DND-41 (cell line): ENCODE results near the gene MKNK1.
A peak's percentile ranks its signal among the peaks of the same experiment; 100 is the strongest.

Source experiments
- ATAC-seq: fragments of 200-7000 bp; cut with Tn5 transposase; 3 replicates; pipeline ENCODE4 v1.9.1; 2021; ENCODE audit warnings: low read depth; ENCODE audit not compliant: insufficient read depth
- DNase-seq: peaks from one replicate; pipeline ENCODE4 v3.0.0-alpha.2; 2020
- H2AFZ ChIP-seq: 2 replicates; pipeline ENCODE4 v1.6.0; 2012; ENCODE audit warnings: low read depth, low read length
- H3K27ac ChIP-seq: 2 replicates; pipeline ENCODE4 v1.5.1; 2012; ENCODE audit warnings: low read length, inconsistent platforms
- H3K27me3 ChIP-seq: fragments of 200-600 bp; sonication (generic); 2 replicates; pipeline ENCODE4 v1.6.0; 2012; ENCODE audit warnings: low read length, mild to moderate bottlenecking, inconsistent platforms; ENCODE audit not compliant: insufficient read depth, poor library complexity
- H3K36me3 ChIP-seq: 2 replicates; pipeline ENCODE4 v1.5.1; 2012; ENCODE audit warnings: low read length, inconsistent platforms; ENCODE audit not compliant: insufficient read depth
- H3K4me1 ChIP-seq: 2 replicates; pipeline ENCODE4 v1.5.1; 2012; ENCODE audit warnings: mild to moderate bottlenecking, low read length; ENCODE audit not compliant: insufficient read depth
- H3K4me2 ChIP-seq: 2 replicates; pipeline ENCODE4 v1.6.0; 2012; ENCODE audit warnings: mild to moderate bottlenecking, moderate library complexity, low read length, inconsistent platforms; ENCODE audit not compliant: insufficient read depth
- H3K4me3 ChIP-seq, 2 experiments: fragments of 200-600 bp in 1 of 2; shearing (Covaris generic) in 1 of 2; 2 replicates each; pipeline ENCODE4 v1.5.1; 2012 to 2016; ENCODE audit warnings: inconsistent platforms in 2 of 2, low read length in 2 of 2, mild to moderate bottlenecking in 2 of 2, low read depth in 1 of 2, moderate library complexity in 1 of 2
- H3K79me2 ChIP-seq: 2 replicates; pipeline ENCODE4 v1.6.0; 2012; ENCODE audit warnings: low read length, inconsistent platforms; ENCODE audit not compliant: insufficient read depth
- H3K9ac ChIP-seq: 2 replicates; pipeline ENCODE4 v1.6.0; 2012; ENCODE audit warnings: low read depth, mild to moderate bottlenecking, inconsistent platforms, low read length, moderate library complexity
- H3K9me3 ChIP-seq: 2 replicates; pipeline ENCODE4 v1.5.1; 2012; ENCODE audit warnings: low read length, moderate library complexity, mild to moderate bottlenecking, inconsistent platforms; ENCODE audit not compliant: insufficient read depth, severe bottlenecking
- H4K20me1 ChIP-seq: 2 replicates; pipeline ENCODE4 v1.6.0; 2012; ENCODE audit warnings: low read length; ENCODE audit not compliant: insufficient read depth
- EZH2 ChIP-seq: IDR thresholded peaks from 3 replicates; pipeline ENCODE4 v1.6.1; 2012; ENCODE audit warnings: borderline replicate concordance, low read depth, mild to moderate bottlenecking, moderate library complexity, low read length, inconsistent platforms; ENCODE audit not compliant: severe bottlenecking
- TF ChIP-seq, protein P1 (sequence below): IDR thresholded peaks from 2 replicates; pipeline ENCODE4 v1.5.1; 2012; ENCODE audit warnings: borderline replicate concordance, low read length, moderate library complexity, mild to moderate bottlenecking; ENCODE audit not compliant: poor library complexity, severe bottlenecking; ENCODE audit errors: extremely low read depth

The MKNK1 gene

DNA sequence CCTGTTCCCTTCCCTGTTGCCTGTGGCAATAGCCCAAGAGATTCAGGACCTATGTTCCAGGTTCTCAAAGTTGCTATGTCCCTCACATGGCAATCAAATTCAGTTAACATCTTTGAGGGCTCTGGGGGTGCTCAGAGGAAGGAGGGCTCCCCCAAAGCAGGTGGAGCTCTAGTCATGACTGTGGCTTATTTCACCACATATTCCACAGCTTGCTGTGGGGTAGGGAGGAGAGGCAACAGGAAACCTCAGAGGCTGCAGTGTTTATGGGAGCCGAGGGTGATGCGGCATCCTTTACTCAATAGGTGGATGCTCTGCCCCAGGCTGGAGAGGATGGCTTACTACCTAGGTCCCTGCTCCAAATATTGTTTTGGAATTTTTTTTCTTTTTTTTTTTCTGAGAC is 1.2 kb upstream of the MKNK1 start:
- no peaks in the 10 kb centered on the region for H4K20me1 ChIP-seq
- peak; percentile 50 for ATAC-seq
- peak overlapping the region; percentile 66; the same call in 1 of the 2 replicates for H3K9ac ChIP-seq
- H3K27ac ChIP-seq: no peak overlapping the region; the same call in none of the 2 replicates
- peak overlapping the region in 1 of 2 experiments; percentile 82; a peak in 2 of 4 replicates for H3K4me3 ChIP-seq
- TF ChIP-seq EZH2: no peak
- TF ChIP-seq, protein P1, sequence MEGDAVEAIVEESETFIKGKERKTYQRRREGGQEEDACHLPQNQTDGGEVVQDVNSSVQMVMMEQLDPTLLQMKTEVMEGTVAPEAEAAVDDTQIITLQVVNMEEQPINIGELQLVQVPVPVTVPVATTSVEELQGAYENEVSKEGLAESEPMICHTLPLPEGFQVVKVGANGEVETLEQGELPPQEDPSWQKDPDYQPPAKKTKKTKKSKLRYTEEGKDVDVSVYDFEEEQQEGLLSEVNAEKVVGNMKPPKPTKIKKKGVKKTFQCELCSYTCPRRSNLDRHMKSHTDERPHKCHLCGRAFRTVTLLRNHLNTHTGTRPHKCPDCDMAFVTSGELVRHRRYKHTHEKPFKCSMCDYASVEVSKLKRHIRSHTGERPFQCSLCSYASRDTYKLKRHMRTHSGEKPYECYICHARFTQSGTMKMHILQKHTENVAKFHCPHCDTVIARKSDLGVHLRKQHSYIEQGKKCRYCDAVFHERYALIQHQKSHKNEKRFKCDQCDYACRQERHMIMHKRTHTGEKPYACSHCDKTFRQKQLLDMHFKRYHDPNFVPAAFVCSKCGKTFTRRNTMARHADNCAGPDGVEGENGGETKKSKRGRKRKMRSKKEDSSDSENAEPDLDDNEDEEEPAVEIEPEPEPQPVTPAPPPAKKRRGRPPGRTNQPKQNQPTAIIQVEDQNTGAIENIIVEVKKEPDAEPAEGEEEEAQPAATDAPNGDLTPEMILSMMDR: no peak
- H3K9me3 ChIP-seq: no peaks in the 10 kb centered on the region
- H3K4me2 ChIP-seq: peak overlapping the region; percentile 88
- H3K4me1 ChIP-seq: peaks cover 28% of the 10 kb centered on the region
- H3K27me3 ChIP-seq: no peaks in the 10 kb centered on the region
- 0 out of 2 replicates have a peak, but pooled peaks cover 3% of the 10 kb centered on the region for H3K36me3 ChIP-seq
- peaks cover 4% of the 10 kb centered on the region; the same call in 1 of the 2 replicates for H3K79me2 ChIP-seq
- DNase-seq: peak; percentile 50
- H2AFZ ChIP-seq: no peak overlapping the region

DNA sequence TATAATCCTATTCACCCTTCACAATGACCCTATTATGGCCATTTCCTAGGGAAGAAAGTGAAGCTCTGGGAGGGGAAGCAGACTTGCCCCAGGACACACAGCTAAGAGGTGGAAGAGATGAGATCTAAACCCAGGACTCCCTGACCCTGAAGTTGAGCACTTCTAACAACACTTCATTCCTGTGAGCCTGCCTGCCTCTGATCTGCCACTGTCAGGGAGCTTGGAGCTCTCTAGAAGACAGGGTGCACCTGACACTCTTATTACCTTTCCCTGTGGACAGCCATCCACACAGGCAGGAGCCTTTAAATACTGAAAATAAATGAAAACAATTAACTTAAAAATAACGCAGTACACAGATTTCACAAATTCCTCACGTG is 599 bp downstream of the MKNK1 start:
- H3K36me3 ChIP-seq: no peaks in the 10 kb centered on the region
- ATAC-seq: peak; percentile 9; the same call in 2 of the 3 replicates

DNA sequence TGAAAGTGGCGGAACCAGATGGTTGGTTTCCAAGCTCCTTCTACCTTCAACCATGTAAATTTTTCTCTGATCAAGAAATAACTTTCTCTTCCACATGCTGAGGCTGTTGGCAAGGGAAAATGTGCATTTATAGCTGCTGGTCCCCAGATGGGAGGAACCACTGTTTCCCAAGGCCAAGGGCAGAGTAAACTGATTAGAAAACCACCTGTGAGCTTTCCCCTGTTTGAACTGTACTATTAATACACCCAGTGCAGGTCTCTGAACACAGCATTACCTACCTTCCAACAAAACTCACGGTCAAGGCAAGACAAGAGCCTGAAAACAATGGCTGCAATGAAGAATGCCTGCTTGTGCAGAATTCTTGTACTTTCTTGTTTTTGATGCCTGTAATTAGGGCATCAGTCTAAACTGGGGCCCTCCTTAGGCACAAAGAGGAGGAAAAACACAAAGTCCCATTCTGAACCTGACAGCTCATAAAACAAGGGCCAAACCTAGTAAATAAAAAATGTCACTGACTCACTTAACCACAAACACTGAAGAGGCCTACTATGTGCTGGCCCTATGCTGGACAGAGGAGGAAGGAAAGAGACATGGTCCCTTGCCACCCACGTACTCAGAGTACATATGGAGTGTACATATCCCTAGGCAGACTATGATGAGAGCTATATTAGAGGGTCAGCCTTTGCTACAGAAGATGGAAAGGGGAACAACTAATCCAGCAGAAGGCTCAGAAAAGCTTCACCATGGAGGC is 2.6 kb downstream of the MKNK1 start:
- no peak for ATAC-seq
- H4K20me1 ChIP-seq: no peaks in the 10 kb centered on the region
- H3K27me3 ChIP-seq: no peaks in the 10 kb centered on the region
- H3K9ac ChIP-seq: no peak overlapping the region
- H3K4me2 ChIP-seq: no peak overlapping the region
- H3K4me3 ChIP-seq: no peak overlapping the region
- no peaks in the 10 kb centered on the region for H3K9me3 ChIP-seq
- H2AFZ ChIP-seq: no peak overlapping the region
- TF ChIP-seq, protein P1: no peak
- TF ChIP-seq EZH2: no peak
- no peaks in the 10 kb centered on the region for H3K36me3 ChIP-seq
- peaks cover 4% of the 10 kb centered on the region; the same call in 1 of the 2 replicates for H3K79me2 ChIP-seq
- H3K27ac ChIP-seq: no peak overlapping the region
- DNase-seq: no peak
- peaks cover 28% of the 10 kb centered on the region for H3K4me1 ChIP-seq

More for the DNA sequence above, 599 bp downstream of the MKNK1 start:
- Histone ChIP-seq H3K4me1 (peaks cover 28% of the 10 kb centered on the region), H3K9me3 (no peaks in the 10 kb centered on the region), H2AFZ (peak overlapping the region; percentile 94), H3K27ac (no peak overlapping the region), H3K27me3 (no peaks in the 10 kb centered on the region), H3K4me3 (peak overlapping the region; percentile 34 to 82; a peak in 3 of 4 replicates), H4K20me1 (no peaks in the 10 kb centered on the region), H3K79me2 (peaks cover 4% of the 10 kb centered on the region; the same call in 1 of the 2 replicates), H3K4me2 (peak overlapping the region; percentile 88), H3K9ac (peak overlapping the region; percentile 66)
- TF ChIP-seq, protein P1: no peak
- TF ChIP-seq EZH2: no peak
- DNase-seq: no peak
